ENCODE measurements around the gene ERO1A.

The ERO1A gene

DNA sequence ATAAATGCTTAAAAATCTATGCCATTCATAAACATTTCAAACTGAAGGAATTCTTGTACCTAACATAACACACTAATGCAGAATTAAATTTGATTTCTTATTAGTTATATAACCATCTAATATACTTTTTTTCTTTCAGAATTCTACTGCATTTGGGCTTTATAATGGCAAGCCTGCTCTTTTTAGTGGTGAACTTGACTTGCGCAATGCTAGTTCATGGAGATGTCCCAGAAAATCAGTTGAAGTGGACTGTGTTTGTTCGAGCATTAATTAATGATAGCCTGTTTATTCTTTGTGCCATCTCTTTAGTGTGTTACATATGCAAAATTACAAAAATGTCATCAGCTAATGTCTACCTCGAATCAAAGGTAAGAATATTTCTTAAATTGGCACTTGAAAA, 95.4 kb downstream of the ERO1A start:
- DNase-seq, result no peak

DNA sequence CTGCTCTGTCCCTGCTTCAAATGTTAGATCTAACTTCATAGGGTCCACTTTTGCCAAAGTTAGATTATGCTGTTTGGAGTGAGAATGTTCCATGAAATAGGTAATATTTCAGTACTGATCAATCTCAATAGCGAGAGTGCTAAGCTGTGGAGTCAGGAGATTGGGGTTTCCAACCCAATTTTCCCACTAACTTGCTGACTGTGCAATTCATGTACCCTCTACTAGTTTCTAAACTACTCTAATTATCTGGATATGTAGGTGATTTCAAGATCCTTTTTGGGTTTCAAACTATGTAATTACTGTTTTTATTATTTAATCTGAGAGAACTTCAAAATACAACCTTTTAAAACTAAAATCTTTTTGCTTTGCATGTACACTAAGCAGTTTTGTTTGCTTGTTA, 96.8 kb downstream of the ERO1A start:
- no peak for DNase-seq

DNA sequence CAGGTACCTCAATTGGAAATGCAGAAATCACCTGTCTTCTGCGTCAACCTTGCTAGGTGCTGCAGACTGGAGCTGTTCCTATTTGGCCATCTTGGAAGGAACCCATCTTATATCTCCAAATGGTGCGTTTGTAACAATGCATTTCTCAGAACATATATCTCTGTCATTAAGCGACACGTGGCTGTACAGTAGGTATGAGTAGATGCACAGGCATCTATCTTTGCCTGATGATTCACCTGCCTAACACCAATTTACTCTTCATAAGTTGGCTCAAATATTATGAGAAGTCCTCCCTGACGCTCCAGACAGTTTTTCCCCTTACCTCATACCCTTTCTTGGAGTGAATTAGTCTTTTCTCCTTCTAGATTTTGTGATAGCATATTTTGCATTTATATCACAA, 98.5 kb downstream of the ERO1A start:
- no peak for DNase-seq

DNA sequence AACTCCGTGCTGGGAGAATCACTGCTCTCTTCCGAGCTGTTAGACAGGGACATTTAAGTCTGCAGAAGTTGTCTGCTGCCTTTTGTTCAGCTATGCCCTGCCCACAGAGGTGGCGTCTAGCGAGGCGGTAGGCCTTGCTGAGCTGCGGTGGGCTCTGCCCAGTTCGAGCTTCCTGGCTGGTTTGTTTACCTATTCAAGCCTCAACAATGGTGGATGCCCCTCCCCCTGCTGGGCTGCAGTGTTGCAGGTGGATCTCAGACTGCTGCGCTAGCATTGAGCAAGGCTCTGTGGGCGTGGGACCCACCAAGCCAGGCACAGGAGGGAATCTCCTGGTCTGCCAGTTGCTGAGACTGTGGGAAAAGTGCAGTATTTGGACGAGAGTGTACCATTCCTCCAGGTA, 99.0 kb downstream of the ERO1A start:
- DNase-seq, result no peak

DNA sequence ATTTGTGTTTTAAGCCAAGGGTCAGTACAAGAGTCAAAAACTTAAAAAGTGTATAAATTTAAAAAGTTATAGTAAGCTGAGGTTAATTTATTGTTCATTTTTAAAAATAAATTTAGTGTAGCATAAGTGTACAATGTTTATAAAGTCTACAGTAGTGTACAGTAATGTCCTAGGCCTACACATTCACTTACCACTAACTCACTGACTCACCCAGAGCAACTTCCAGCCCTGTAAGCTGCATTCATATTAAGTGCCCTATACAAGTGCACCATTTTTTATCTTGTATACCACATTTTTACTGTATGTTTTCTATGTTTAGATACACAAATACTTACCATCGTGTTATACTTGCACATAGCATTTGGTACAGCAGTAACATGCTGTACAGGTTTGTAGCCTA, 105.0 kb downstream of the ERO1A start:
- no peak for DNase-seq
